A673 (cell line): ENCODE results near the gene ACVR1B.

Source experiments
- CTCF ChIP-seq: fragments of 300-800, 200-600 bp; sonication (generic); conservative IDR thresholded peaks from 2 replicates; pipeline ENCODE4 v1.5.1; 2017; ENCODE audit warnings: low read depth, mild to moderate bottlenecking, antibody characterized with exemption, low read length, moderate library complexity, mixed read lengths
- EZH2 ChIP-seq: fragments of 200-600 bp; sonication (generic); IDR thresholded peaks from 2 replicates; pipeline ENCODE4 v1.6.1; 2017; ENCODE audit warnings: borderline replicate concordance, low read depth, mild to moderate bottlenecking, mixed read lengths, antibody characterized with exemption, low read length; ENCODE audit not compliant: poor library complexity, severe bottlenecking

- no peak for TF ChIP-seq EZH2
- TF ChIP-seq CTCF: no peak
Measured at GRCh38 chr12:51948066-51948465, 3.4 kb upstream of the ACVR1B start.
